IMR-90 (cell line): ENCODE results near the gene RGS9BP.

Experiments used
- CHD1 ChIP-seq: IDR thresholded peaks from 2 replicates; pipeline ENCODE4 v1.6.1; 2012; ENCODE audit warnings: low read depth, low read length, improper control_type of control experiment
- FOS ChIP-seq: fragments of 150-350 bp; IDR thresholded peaks from 2 replicates; pipeline ENCODE4 v1.6.1; 2016; ENCODE audit warnings: low read depth, low read length
- MAFK ChIP-seq: IDR thresholded peaks from 2 replicates; pipeline ENCODE4 v1.6.1; 2012; ENCODE audit warnings: low read depth, low read length, improper control_type of control experiment
- MAZ ChIP-seq: IDR thresholded peaks from 2 replicates; pipeline ENCODE4 v1.6.1; 2012; ENCODE audit warnings: low read depth, mild to moderate bottlenecking, low read length, improper control_type of control experiment, moderate library complexity, borderline replicate concordance
- MXI1 ChIP-seq: IDR thresholded peaks from 2 replicates; pipeline ENCODE4 v1.6.1; 2012; ENCODE audit warnings: low read depth, mild to moderate bottlenecking, low read length, moderate library complexity, borderline replicate concordance
- POLR2A ChIP-seq: IDR thresholded peaks from 2 replicates; pipeline ENCODE4 v1.6.1; 2012; ENCODE audit warnings: mild to moderate bottlenecking, low read depth, low read length
- RAD21 ChIP-seq: IDR thresholded peaks from 2 replicates; pipeline ENCODE4 v1.6.1; 2012; ENCODE audit warnings: low read length, improper control_type of control experiment
- RFX5 ChIP-seq: IDR thresholded peaks from 2 replicates; pipeline ENCODE4 v1.8.0; 2012; ENCODE audit warnings: low read depth, mild to moderate bottlenecking, low read length, moderate library complexity
- SMC3 ChIP-seq: fragments of 150-350 bp; IDR thresholded peaks from 2 replicates; pipeline ENCODE4 v1.6.1; 2016; ENCODE audit warnings: low read depth, mild to moderate bottlenecking, antibody characterized with exemption, low read length, moderate library complexity
- TF ChIP-seq, protein P1 (sequence below): conservative IDR thresholded peaks from 2 replicates; pipeline ENCODE4 v1.5.1; 2012; ENCODE audit warnings: mild to moderate bottlenecking, low read depth, low read length, improper control_type of control experiment

DNA sequence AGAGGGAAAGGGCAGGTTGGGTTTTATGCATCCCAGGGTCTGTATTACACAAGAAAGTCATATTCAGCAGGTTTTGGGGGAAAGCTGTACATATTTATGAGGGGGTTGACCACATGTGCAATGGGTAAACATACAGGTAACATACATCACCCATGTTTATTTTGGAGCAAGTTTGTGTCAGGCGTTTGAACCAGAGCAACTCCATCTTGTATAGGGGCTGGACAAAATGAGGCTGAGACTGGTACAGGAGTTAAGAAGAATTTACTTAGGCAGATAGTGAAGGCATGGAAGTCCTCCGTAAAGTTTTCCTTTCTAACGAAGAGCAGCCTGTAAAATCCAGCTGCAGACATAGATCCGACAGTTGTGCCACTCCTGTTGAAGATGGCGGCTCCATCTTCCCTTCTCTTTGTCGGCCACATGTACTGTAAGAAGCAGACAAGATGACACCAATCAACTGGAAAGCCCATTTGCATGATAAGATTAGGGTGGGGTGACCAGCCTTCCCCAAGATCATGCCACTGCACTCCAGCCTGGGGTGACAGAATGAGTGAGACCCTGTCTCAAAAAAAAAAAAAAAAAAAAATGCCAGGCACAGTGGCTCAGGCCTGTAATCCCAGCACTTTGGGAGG, 11.3 kb downstream of the RGS9BP start:
- TF ChIP-seq FOS, result no peak
- TF ChIP-seq, protein P1, sequence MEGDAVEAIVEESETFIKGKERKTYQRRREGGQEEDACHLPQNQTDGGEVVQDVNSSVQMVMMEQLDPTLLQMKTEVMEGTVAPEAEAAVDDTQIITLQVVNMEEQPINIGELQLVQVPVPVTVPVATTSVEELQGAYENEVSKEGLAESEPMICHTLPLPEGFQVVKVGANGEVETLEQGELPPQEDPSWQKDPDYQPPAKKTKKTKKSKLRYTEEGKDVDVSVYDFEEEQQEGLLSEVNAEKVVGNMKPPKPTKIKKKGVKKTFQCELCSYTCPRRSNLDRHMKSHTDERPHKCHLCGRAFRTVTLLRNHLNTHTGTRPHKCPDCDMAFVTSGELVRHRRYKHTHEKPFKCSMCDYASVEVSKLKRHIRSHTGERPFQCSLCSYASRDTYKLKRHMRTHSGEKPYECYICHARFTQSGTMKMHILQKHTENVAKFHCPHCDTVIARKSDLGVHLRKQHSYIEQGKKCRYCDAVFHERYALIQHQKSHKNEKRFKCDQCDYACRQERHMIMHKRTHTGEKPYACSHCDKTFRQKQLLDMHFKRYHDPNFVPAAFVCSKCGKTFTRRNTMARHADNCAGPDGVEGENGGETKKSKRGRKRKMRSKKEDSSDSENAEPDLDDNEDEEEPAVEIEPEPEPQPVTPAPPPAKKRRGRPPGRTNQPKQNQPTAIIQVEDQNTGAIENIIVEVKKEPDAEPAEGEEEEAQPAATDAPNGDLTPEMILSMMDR, result no peak
- TF ChIP-seq MAZ, result no peak
- TF ChIP-seq POLR2A, result no peak
- TF ChIP-seq SMC3, result no peak
- TF ChIP-seq CHD1, result no peak
- no peak for TF ChIP-seq RFX5
- no peak for TF ChIP-seq RAD21
- TF ChIP-seq MXI1, result no peak
- no peak for TF ChIP-seq MAFK
